Measurements from ENCODE around the gene PITPNC1.
"Not testable (repeated sequence)": the region's sequence is repeated elsewhere in the genome, so short reads cannot be mapped to it uniquely, and the experiment has no call there.

PITPNC1 gene

DNA sequence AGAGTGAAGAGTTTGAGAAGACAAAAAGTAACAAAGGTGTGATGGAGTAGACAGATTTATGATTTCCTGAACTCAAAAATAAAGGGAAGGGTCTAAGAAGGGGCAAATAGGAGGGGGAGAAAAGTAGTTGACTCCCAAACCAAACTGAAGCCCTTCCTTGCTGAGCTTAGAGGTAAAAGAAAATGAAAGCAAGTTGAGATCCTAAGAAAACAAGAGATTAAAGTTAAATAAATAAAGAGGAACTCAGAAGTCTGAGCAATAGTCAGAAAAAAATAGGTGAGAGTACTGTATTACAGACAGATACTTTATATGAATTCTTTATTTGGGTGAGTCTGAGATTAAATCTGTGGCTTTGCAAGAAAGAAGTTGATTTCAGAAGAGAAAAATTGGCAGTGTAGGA, 7.4 kb upstream of the PITPNC1 start:
- DNase-seq (ENCODE audit: low read depth in 2 of 2, low spot score in 1 of 2), result no peak

DNA sequence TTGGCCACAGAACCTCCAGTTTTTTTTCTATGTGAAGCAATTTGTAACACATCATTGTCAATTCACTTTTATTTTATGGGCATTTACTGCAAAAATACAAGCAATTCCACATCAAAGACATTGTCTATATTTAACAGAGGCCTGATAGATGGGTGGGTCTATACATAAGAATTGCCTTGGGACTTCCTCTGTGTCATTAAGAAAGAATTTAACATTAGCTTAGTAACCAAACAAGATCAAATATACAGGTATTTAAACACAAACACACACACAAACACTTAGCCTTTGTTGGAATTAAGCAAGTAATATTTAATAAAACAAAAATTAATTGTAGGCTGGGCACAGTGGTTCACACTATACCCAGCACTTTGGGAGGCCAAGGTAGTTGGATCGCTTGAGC, 4.3 kb upstream of the PITPNC1 start:
- DNase-seq (ENCODE audit: low read depth in 2 of 2, low spot score in 1 of 2), result no peak

DNA sequence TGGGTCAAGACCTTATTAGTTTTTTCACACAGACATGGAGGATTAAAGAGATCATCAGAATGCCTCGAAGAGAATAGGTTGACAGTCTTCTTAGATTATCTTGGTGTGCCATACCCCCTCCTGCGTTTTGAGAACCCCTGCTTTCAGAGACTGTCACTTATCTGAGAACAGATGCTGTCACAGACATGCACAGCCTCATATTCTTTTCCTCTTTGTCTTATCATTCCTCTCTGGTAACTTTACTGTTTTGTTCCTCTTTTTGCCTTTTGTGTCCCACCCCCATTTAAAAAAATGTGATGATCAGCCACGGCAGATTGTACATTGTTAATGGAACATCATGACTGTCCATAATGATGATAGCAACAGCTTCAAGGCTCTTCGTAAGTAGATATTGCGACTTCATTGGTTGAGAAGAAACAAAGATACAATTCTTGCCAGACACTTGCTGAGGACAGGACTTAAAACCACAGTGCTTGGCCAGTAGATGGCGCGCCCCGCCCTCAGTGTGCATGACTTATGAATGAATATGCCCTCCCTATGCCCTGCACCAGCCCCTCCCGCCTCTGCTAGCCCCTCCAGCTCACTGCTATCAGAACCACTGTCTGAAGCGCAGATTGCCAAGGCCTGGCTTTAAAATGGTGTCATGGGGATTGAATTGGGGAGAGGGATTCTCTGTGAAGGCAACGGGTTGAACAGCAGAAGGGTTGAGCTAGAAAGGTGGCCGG, 2.6 kb upstream of the PITPNC1 start:
- peak; percentile 68 to 83 for DNase-seq (ENCODE audit: low read depth in 2 of 2, low spot score in 1 of 2)

DNA sequence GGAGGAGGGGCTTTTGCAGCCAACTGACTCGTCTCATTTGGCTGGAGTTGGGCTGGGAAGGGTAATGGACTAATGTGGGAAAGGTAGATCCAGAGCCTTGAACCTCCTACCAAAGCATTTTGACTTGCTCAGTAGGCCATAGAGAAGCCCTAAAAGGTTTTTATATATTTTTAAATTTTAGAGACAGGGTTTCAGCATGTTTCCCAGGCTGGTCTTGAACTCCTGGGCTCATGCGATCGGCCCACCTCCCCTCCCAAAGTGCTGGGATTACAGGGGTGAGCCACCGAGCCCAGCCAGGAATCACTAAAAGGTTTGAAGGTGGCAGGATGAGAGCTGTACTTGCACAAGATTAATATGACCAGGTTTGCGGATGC, 2.0 kb upstream of the PITPNC1 start:
- no peak for DNase-seq (ENCODE audit: low read depth in 2 of 2, low spot score in 1 of 2)

DNA sequence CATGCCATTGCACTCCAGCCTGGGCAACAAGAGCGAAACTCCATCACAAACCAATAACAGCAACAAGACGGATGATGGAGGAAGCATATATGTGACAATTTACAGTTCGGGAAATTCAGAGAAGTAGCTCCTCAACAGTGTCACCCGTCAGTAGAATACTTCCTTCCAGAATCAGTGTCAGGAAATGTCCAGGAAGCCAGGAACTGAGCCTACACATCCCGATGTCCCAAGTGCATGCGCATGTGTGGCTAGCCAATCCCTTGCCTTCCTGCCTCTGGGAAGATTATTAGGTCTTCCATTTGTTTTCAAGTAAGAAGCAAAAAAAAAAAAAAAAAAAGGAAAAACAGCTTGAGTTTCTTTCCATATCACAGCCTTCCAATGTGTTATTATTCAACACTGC, 1.4 kb upstream of the PITPNC1 start:
- DNase-seq (ENCODE audit: low read depth in 2 of 2, low spot score in 1 of 2), result no peak

DNA sequence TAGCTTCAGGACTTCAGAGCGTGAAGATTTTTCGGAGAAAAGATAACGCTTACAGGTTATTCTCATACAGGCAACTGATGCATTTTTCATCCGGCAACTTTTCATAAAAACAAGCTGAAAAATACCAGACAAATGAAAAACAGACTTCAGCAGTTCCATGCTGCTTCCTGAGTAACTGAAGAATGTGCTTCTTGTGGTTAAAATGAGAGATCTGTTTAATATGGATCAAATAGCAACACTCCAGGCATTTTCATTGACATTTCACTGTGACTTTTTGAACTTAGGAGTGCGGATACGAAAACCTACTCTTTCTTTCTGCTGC, 705 bp upstream of the PITPNC1 start:
- DNase-seq (ENCODE audit: low read depth in 2 of 2, low spot score in 1 of 2), result no peak

DNA sequence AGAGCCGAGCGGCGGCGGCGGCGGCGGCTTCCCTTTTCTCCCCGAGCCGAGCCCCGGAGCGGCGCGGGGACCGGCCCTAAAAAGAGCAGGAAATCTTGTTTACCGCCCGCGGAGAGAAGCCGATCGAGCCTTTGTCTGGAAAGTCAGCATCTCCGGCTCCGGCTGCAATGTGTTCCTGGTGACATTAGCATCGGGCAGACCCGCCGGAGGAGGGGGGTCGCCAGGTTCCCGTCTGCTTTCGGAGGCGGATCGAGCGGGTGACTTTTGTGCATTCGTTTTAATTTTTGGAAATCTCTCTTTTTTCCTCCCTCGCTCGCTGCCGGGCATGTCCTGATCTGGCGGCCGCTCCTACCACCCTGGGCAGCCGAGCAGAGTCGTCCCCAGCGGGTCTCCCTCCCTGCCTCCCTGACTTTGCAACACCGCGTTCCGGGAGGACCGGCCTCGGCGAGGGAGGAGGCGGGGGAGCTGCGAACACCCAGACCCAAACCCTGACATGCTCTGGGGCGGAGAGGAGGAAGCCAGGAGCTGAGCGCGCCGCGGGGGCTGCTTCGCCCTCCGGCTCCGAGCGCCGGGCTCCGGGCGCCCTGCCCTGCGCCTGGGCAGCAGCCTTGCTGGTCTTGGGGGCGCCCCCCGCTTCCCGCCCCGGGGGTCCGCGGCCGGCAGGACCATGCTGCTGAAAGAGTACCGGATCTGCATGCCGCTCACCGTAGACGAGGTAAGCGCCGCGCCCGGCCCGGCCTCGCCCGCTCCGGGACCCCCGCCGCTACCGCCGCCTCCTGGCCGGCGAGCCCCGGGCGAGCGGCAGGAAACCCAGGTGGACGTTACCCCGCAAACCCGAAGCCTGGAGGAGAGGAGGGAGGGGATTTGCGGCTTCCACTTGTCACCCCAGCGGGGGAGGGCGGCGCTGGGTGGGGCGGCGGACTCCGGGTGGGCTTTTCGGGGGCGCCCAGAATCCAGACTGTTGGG, 690 bp downstream of the PITPNC1 start:
- DNase-seq (ENCODE audit: low read depth in 2 of 2, low spot score in 1 of 2), result peak in 1 of 2 donors; percentile 15

DNA sequence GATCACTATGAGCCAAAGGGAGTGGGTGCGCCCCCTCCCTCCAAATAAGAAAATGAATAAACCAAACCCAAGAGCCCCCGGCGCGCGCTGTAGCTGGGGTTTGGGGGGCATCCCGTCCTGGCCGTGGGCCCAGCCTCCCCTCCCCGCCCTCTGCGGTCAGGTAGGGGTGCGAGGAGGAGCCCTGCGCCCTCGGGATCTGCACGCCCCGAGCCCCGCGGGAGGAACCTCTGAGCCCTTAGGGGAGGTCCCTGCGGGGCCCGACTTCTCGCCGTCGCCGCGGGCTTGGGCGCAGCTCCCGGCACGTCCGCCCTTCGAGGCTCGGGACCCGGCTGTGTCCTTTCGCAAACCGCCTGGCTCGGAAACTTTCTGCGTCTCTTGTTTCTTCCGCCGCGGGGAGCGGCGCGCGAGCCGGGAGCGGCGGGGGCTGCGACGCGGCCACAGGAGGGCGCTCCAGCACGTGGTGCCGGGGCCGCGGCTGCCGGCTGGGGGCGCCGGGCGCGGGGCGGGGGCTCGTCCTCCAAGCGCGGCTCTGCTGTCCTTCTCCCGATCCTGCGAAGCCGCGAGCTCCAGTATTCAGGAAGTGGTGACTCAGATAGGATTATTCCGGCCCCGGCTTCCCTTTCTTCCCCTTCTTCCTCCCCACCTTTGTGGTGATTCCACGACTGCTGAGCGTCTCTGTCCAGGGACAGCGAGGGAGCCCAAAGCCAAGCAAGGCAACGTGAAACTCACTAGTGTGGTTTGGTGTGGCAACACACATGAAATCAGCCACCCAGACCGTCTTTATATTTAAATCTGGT, 1.6 kb downstream of the PITPNC1 start:
- DNase-seq (ENCODE audit: low read depth in 2 of 2, low spot score in 1 of 2), result peak; percentile 60 to 68

DNA sequence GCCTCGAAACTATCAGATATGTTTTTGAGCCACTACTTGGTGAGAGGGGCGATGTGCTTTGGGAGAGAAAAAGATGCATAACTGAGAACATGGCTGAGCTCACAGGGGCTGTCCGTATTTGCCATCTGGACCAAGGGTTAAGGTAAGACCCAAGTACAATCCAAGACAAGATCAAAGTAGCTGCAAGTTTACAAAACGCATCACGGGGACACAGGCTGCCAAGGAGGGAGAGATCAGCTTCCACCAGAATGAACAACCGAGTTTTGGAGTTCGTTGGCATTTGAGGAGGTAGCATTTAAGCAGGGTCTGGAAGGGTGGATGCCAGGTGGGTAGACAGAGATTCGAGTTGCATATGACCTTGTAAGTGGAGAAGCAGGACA, 2.2 kb downstream of the PITPNC1 start:
- DNase-seq (ENCODE audit: low read depth in 2 of 2, low spot score in 1 of 2), result no peak

DNA sequence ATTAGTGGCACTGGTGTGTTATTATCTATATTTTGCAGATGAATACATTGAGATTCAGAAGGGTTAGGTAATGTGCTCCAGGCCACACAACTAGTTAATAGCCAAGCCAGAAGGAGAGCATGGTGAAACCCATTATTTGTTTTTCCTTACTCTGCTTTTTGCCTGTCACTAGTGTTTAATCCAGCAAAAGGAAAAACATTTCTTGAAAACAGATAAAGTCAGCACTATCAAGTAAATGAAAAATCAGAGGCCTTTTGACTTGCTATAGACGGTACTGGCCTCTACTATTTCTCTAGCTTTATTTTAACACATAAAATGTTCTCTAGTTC, 4.8 kb downstream of the PITPNC1 start:
- no peak for DNase-seq (ENCODE audit: low read depth in 2 of 2, low spot score in 1 of 2)

DNA sequence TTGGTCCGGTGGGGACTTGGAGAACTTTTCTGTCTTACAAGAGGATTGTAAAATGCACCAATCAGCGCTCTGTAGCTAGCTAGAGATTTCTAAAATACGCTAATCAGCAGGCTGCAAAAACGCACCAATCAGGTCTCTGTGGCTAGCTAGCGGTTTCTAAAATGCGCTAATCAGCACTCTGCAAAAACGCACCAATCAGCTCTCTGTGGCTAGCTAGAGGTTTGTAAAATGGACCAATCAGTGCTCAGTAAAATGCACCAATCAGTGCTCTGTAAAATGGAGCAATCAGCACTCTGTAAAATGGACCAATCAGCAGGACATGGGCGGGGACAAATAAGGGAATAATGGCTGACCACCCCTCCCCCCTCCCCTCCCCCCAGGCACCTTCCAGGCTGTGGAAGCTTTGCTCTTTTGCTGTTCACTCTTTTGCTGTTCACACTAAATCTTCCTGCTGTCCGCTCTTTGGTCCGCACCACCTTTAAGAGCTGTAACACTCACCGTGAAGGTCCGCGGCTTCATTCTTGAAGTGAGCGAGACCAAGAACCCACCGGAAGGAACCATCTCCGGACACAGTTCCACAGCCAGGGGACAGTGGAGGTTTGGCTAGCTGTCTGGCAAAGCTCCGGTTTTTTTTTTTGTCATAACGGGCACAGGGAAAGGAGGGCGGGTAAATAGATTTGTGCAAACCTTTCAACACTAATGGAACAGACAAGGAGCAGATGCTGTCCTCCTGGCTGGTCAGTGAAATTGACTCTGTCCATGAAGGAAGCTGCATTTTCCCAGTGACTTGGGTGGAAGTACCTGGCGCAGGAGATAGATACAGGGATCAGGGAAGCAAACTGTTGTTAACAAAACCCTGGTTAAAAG, 8.3 kb downstream of the PITPNC1 start:
- DNase-seq (ENCODE audit: low read depth in 2 of 2, low spot score in 1 of 2), result no peak

DNA sequence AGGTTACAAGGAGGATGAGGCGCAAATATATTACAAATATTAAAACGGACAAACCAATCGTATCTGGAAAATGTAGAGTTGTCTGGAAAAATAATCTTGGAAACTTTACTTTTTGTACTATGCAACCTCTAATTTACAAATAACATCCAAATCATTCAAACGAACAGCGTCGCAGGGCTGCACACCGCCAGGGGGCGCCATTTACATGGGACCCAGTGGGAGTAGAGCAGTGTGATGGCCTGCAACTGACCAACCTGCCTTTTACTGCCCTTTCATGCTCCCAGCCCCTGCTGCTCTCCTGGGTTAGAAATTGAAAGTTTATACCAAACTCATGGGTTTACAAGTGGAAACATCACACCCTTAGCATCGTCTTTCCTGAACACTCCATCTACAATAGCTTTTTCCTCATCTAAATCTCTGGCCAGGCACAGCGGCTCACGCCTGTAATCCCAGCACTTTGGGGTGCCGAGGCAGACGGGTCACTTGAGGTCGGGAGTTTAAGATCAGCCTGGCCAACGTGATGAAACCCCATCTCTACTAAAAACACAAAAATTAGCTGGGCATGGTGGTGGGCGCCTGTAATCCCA, 10.0 kb downstream of the PITPNC1 start:
- DNase-seq (ENCODE audit: low read depth in 2 of 2, low spot score in 1 of 2), result no peak

DNA sequence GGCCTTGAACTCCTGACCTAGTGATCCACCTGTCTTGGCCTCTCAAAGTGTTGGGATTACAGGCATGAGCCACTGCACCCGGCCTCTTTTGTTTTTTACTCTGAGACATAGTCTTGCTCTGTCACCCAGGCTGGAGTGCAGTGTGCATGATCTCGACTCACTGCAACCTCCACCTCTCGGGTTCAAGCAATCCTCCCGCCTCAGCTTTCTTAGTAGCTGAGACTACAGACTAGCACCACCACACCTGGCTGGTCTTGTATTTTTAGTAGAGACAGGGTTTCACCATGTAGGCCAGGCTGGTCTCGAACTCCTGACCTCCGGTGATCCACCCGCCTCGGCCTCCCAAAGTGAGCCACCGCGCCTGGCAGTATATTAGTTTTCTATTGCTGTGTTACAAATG, 11.5 kb downstream of the PITPNC1 start:
- DNase-seq (ENCODE audit: low read depth in 2 of 2, low spot score in 1 of 2), result not testable (repeated sequence)

DNA sequence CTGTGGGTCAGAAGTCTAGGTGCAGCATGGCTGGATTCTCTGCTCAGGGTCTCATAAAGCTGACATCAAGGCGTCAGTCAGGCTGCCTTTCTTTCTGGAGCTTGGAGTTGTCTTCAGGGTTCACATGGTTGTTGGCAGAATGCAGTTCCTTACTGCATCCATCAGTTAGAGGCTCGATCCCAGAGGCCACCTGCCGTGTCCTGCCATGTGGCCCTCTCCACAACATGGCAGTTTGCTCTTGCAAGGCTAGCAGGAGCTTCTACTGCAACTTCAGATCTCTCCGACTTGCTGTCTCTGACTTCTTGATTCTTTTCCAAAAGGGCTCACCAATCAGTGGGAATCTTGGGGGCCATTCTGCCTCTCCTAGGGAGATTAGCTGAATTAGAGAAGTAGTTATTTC, 11.9 kb downstream of the PITPNC1 start:
- no peak for DNase-seq (ENCODE audit: low read depth in 2 of 2, low spot score in 1 of 2)

DNA sequence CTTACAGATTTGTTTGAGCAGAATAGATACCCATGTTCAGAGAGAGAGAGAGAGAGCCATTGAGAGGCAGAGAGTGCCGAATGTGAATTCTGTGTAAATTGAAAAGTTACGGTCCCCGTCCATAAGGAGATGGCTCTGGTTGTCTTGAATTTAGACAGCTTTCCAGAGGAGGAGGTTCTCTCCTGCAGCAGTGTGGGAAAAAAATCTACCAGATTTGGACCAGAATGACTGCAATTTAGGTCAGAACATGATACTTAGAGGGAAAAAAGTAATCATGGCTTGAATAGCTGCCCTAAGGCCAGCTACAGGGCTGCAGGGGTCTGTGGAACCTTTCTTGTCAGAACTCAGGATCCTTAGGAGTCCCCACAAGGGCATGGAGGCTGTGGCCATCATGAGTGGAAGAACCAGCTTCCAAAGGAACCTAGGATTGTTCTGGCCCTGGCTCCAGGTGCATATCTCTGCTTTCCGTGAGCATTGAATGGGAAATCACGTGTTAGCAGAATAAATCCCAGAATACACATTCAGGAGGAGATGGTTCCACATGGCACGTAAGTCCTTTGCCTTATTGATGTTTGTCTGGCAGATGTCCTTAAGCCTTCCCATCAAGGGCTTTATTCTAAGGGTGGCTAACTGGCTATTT, 13.0 kb downstream of the PITPNC1 start:
- DNase-seq (ENCODE audit: low read depth in 2 of 2, low spot score in 1 of 2), result no peak

DNA sequence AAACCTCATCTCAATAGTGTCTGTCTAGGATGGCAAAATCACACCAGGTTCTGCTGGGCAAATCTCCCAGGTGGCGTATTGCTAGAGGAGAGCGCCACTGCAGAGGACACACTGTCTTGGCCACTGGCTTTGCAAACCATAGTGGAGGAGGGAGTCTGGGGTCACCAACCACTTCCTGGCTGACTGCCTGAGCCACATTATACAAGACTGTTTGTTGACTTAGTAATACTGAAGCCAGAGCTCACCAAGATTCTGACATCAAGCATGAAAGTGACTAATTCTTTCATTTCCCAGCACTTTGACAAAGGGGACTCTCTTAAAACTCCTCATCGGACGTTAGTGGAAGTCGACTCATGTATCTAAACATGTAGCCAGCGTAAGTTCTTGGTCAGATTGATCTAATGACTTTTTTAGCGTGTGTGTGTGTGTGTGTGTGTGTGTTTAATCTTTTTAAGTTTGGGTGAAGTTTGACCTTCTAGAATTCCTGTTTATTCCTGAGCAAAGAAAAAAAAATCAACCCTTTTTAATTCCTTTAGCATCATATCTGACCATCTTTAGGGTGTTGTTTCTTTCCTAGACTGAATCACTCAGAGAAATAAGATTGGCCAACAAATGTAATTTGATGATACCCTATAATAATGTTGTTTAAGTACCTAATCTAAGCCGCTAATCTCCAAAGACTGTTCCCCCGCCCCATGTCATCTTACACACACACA, 13.7 kb downstream of the PITPNC1 start:
- DNase-seq (ENCODE audit: low read depth in 2 of 2, low spot score in 1 of 2), result peak in 1 of 2 donors; percentile 40

DNA sequence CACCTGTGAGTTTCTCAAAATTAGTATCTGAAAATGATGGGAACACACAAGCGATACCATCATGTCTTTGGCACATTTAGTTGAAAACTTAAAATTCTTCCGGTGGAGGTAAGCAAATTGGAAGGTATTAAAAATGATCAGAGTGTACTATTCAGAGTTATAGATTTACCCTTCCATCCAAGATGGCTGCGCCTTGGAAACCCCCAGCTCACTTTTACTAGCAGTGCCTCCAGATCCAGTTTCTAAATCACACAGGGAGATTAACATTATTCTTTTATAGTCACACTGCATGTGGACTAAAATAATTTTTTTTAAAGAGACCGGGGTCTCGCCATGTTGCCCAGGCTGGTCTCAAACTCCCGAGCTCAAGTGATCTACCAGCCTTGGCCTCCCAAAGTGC, 15.0 kb downstream of the PITPNC1 start:
- no peak for DNase-seq (ENCODE audit: low read depth in 2 of 2, low spot score in 1 of 2)

DNA sequence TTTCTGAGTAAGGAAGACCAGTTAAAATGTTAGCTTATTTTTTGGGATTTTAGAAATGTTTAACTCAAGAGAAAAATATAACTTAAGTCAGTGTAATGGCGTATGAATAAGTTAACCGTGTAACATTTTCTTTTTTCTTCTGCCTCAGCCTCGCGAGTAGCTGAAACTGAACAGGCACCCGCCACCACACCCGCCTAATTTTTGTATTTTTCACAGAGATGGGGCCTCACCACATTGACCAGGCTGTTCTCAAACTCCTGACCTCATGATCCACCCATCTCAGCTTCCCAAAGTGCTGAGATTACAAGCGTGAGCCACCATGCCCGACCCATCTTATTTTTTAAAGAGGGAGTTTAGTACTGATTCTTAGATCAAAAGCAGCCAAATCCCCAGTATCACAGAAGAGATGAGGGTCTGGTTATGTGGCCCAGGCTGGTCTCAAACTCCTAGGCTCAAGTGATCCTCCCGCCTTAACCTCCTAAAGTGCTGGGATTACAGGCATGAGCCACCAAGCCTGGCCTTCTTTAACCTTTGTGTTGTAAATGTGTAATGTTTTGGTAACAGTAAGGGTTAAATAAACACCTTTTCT, 16.8 kb downstream of the PITPNC1 start:
- DNase-seq (ENCODE audit: low read depth in 2 of 2, low spot score in 1 of 2), result no peak

DNA sequence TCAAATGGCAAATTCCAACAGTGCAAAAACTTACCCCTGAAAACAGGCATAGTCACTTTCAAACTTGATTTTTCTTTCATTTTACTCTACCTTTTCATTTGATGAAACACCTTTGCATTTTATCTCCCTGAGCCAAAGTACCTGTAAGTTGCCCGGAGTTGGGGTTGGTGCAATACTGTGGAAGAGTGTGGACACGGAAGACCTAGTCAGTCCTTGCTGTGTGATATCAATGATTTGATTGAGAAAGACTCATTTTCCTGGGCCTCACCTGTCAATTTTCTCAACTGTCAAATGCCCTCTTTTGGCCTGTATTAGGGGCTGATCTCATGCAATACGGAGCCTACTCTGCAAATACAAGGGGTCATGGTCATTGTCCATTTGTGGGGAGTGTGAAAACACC, 22.6 kb downstream of the PITPNC1 start:
- DNase-seq (ENCODE audit: low read depth in 2 of 2, low spot score in 1 of 2), result no peak

Data from stimulated activated CD8-positive, alpha-beta memory T cell treated with anti-CD3 and anti-CD28 coated beads, Interleukin-4, amount 100 ng/mL, for 1 hour (primary cell).